Naive thymus-derived CD8-positive, alpha-beta T cell (primary cell): ENCODE results near the gene AKR1C2. TPM values are rescaled to one million over a fixed set of nuclear protein-coding genes. Genes with fewer than 3 reads are reported as not detected.
"Not testable (repeated sequence)": the region's sequence is repeated elsewhere in the genome, so short reads cannot be mapped to it uniquely, and the experiment has no call there.

Experiments
- ATAC-seq, 2 donors: fragments of 150-1000 bp; cut with Tn5 transposase in 1 of 2; sonication (Bioruptor Pico), chemical (Tn5 transposase) in 1 of 2; 1 replicate in 1 of 2; 2 replicates in 1 of 2; pipeline ENCODE4 v1.10.0; 2021; ENCODE audit warnings: mild to moderate bottlenecking in 2 of 2, moderate library complexity in 2 of 2
- POLR2A ChIA-PET: fragments of 350-600 bp; sonication (Branson Sonifier 250); formaldehyde crosslinking; loops from one replicate; lab custom pipeline; 2021; ENCODE audit warnings: antibody characterized with exemption; lab: Charles Lee
- DNase-seq, 10 donors: peaks; one replicate each; pipeline versions ENCODE4 v3.0.0 to v3.0.0-alpha.2; 2020 to 2022
- H3K27ac Mint-ChIP-seq, 10 donors: one replicate each; pipeline ENCODE4 v1.8.0; 2020 to 2022; ENCODE audit warnings: mild to moderate bottlenecking in 10 of 10, mixed read lengths in 10 of 10, moderate library complexity in 4 of 10, inconsistent platforms in 1 of 10
- H3K27me3 Mint-ChIP-seq, 5 donors: one replicate each; pipeline ENCODE4 v1.8.0; 2021 to 2022; ENCODE audit warnings: mixed read lengths in 5 of 5
- H3K36me3 Mint-ChIP-seq, 3 donors: one replicate each; pipeline ENCODE4 v1.8.0; 2020 to 2022; ENCODE audit warnings: mixed read lengths in 3 of 3, mild to moderate bottlenecking in 2 of 3, inconsistent platforms in 1 of 3
- H3K4me1 Mint-ChIP-seq, 4 donors: one replicate each; pipeline ENCODE4 v1.8.0; 2021 to 2022; ENCODE audit warnings: mixed read lengths in 4 of 4
- H3K4me3 Mint-ChIP-seq, 10 donors: one replicate each; pipeline ENCODE4 v1.8.0; 2020 to 2022; ENCODE audit warnings: mild to moderate bottlenecking in 10 of 10, mixed read lengths in 10 of 10, moderate library complexity in 6 of 10, inconsistent platforms in 1 of 10
- H3K9me3 Mint-ChIP-seq, 9 donors: one replicate each; pipeline ENCODE4 v1.8.0; 2020 to 2022; ENCODE audit warnings: mixed read lengths in 9 of 9, mild to moderate bottlenecking in 3 of 9, inconsistent platforms in 1 of 9, moderate library complexity in 1 of 9
- polyA plus RNA-seq, 3 donors: library from polyadenylated mRNA; unstranded; fragments of 300-500 nt; fragmentation: Illumina TruSeq; gene quantifications; one replicate each; pipeline ENCODE4 v1.2.3, GENCODE V29; 2021
- total RNA-seq, 8 experiments: library from RNA in 2 of 8; stranded (reverse) in 2 of 8; gene quantifications; one replicate each; pipeline ENCODE4 v1.2.3 and lab custom pipeline; 2021 to 2026

The AKR1C2 gene
- total and polyA plus RNA-seq, 5 experiments from 2014 or later: not detected

DNA sequence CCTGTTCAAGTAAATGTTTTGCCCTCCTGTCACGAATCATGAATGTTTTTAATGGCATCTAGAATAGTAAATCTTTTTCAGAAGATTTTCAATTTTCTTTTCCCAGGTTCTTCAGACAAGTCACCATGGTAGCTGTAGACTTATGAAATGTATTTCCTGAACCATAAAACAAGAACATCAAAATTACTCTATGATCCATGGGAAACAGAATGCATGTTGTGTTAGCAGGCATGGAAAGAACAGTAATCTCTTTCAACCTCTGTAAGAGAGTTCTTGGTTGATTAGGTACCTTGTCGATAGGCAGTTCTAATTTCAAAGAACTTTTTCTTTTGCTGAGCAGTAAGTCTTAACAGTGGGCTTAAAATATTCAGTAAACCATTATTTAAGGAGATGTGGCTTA, 22.9 kb downstream of the AKR1C2 start:
- no peak for ATAC-seq
- peaks cover 0 to 25% (median 2%) of the 10 kb centered on the region in 5 donors for H3K27me3 Mint-ChIP-seq
- POLR2A ChIA-PET: no interaction called here

DNA sequence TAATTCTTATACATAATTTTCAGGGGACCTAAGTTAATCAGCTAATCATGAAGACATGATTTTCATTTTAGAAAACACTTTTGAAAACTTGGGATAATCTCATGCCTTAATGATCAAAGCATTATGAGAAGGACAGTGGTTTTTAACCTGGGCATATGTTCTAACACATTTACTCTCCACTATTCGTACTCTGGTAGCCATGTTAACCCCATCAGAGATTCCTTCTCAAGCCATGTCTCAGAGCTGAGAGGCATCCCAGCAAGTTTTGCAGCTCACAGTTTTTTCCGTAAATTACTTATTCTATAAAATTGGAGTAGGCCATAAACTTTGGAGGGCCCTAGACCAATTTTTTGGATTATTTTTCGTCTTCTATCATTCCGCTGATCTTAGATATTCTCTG, 24.8 kb downstream of the AKR1C2 start:
- Mint-ChIP-seq H3K27ac (no peak overlapping the region), H3K36me3 (peaks cover 0 to 6% (median 0%) of the 10 kb centered on the region in 3 donors), H3K9me3 (no peaks in the 10 kb centered on the region), H3K4me3 (no peak overlapping the region), H3K4me1 (peaks cover 0 to 4% (median 2%) of the 10 kb centered on the region in 4 donors), H3K27me3 (peaks cover 0 to 17% (median 2%) of the 10 kb centered on the region in 5 donors)
- POLR2A ChIA-PET: no interaction called here
- no peak for DNase-seq
- ATAC-seq: no peak

More for the DNA sequence above, 22.9 kb downstream of the AKR1C2 start:
- Mint-ChIP-seq H3K4me3 (no peak overlapping the region), H3K36me3 (peaks cover 0 to 6% (median 0%) of the 10 kb centered on the region in 3 donors), H3K4me1 (peaks cover 0 to 4% (median 2%) of the 10 kb centered on the region in 4 donors), H3K27ac (no peak overlapping the region), H3K9me3 (no peaks in the 10 kb centered on the region)
- DNase-seq: no peak

DNA sequence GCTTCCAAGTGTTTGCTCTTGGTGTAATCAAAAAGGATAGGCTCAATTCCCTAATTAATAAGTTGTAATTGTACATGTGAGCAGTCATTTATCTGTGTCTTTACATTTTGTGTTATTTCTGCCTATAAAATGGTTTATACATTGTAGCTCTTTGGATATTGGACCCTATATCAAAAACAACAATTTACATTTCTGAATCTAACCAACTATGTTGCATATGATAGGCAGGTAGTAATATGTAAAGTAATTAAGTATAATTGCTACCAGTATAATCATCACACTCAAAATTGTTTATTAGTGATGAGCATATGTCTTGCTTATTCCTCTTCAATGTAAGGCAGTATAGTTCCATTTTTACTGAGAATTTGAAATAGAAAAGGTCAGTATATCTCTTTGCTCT, 26.6 kb downstream of the AKR1C2 start:
- ATAC-seq: no peak
- POLR2A ChIA-PET: no interaction called here

DNA sequence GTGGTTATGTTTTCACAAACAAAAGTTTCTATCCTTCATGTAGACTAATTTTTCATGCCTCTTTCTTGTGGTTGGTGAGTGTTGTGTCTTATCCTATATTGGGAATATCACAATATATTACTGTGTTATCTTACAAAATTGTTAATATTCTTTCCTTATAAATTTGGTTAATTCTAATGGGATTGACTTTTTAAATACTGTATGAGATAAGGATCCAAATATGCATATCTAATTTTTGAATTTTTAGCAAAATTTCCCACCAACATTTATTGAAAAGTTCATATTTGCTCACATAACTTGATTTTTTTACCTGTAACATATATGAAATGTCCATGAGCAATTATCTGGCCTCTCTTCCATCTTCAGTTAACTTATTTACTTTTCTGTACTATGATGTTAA, 29.3 kb downstream of the AKR1C2 start:
- H3K4me1 Mint-ChIP-seq, H3K36me3 Mint-ChIP-seq, H3K27ac Mint-ChIP-seq, H3K27me3 Mint-ChIP-seq, H3K9me3 Mint-ChIP-seq, POLR2A ChIA-PET, ATAC-seq, H3K4me3 Mint-ChIP-seq, DNase-seq: not testable (repeated sequence)

More for the DNA sequence above, 26.6 kb downstream of the AKR1C2 start:
- H3K4me3 Mint-ChIP-seq: no peak overlapping the region
- H3K9me3 Mint-ChIP-seq: no peaks in the 10 kb centered on the region
- no peak for DNase-seq
- H3K27me3 Mint-ChIP-seq: peaks cover 0 to 11% (median 2%) of the 10 kb centered on the region in 5 donors
- H3K36me3 Mint-ChIP-seq: peaks cover 0 to 6% (median 0%) of the 10 kb centered on the region in 3 donors
- H3K4me1 Mint-ChIP-seq: peaks cover 0 to 3% (median 2%) of the 10 kb centered on the region in 4 donors
- H3K27ac Mint-ChIP-seq: no peak overlapping the region

DNA sequence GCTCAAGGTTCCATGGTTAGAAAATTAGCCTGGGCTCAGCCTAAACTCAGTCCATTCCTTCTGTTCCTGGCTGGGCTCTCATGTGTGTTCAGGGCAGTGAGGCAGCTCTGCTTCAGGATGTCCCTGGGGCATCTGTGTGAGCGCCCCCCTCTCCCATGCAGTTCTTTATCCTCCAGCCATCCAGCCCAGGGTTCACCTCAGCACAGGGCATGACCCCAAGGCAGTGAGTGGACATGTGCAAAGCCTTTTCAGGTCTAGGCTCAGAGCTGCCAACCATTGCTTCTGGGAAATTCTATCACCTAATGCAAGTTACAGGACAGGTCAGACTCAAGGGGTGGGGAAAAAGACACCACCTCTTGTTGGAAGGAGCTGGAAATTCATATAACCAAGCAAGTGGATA, 30.4 kb downstream of the AKR1C2 start:
- POLR2A ChIA-PET, DNase-seq: not testable (repeated sequence)

GRCh38 chr10:4972369-4973142, 31.1 kb downstream of the AKR1C2 start:
- not testable (repeated sequence) for ATAC-seq, H3K27ac Mint-ChIP-seq

More for the DNA sequence above, 30.4 kb downstream of the AKR1C2 start:
- H3K27me3 Mint-ChIP-seq, H3K4me3 Mint-ChIP-seq, H3K4me1 Mint-ChIP-seq, ATAC-seq, H3K9me3 Mint-ChIP-seq, H3K36me3 Mint-ChIP-seq, H3K27ac Mint-ChIP-seq: not testable (repeated sequence)

GRCh38 chr10:4970362-4970761, 33.3 kb downstream of the AKR1C2 start:
- H3K4me3 Mint-ChIP-seq, POLR2A ChIA-PET, H3K27me3 Mint-ChIP-seq, H3K9me3 Mint-ChIP-seq, DNase-seq, H3K36me3 Mint-ChIP-seq, ATAC-seq, H3K4me1 Mint-ChIP-seq, H3K27ac Mint-ChIP-seq: not testable (repeated sequence)

More at GRCh38 chr10:4972369-4973142, 31.1 kb downstream of the AKR1C2 start:
- H3K9me3 Mint-ChIP-seq, H3K4me3 Mint-ChIP-seq, H3K36me3 Mint-ChIP-seq, H3K27me3 Mint-ChIP-seq, H3K4me1 Mint-ChIP-seq, DNase-seq, POLR2A ChIA-PET: not testable (repeated sequence)

- H3K4me1 Mint-ChIP-seq, POLR2A ChIA-PET, ATAC-seq, DNase-seq, H3K27ac Mint-ChIP-seq, H3K4me3 Mint-ChIP-seq, H3K9me3 Mint-ChIP-seq, H3K27me3 Mint-ChIP-seq, H3K36me3 Mint-ChIP-seq: not testable (repeated sequence)
These were observed 34.4 kb downstream of the AKR1C2 start for GRCh38 chr10:4969289-4969688.

GRCh38 chr10:4967189-4967588, 36.5 kb downstream of the AKR1C2 start:
- H3K36me3 Mint-ChIP-seq, DNase-seq, H3K4me3 Mint-ChIP-seq, ATAC-seq, H3K27me3 Mint-ChIP-seq, H3K4me1 Mint-ChIP-seq, H3K9me3 Mint-ChIP-seq, POLR2A ChIA-PET: not testable (repeated sequence)
- H3K27ac Mint-ChIP-seq: peak overlapping the region in 1 of 10 donors; percentile 24

DNA sequence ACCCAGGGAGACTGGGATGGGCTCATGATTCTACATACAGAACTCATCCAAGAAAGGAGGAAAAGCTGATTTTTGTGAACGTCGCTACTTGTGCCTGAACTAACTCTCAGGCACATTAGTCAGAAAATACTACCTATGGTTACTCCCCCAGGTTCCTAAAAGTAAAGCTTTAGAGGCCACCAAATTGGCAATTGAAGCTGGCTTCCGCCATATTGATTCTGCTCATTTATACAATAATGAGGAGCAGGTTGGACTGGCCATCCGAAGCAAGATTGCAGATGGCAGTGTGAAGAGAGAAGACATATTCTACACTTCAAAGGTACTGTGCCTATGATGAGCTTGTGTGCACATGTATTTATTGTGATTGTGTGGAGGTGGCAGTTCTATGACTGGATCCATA, 37.9 kb downstream of the AKR1C2 start:
- H3K36me3 Mint-ChIP-seq, H3K27ac Mint-ChIP-seq, H3K27me3 Mint-ChIP-seq, ATAC-seq, H3K4me1 Mint-ChIP-seq, H3K4me3 Mint-ChIP-seq, POLR2A ChIA-PET, H3K9me3 Mint-ChIP-seq, DNase-seq: not testable (repeated sequence)

DNA sequence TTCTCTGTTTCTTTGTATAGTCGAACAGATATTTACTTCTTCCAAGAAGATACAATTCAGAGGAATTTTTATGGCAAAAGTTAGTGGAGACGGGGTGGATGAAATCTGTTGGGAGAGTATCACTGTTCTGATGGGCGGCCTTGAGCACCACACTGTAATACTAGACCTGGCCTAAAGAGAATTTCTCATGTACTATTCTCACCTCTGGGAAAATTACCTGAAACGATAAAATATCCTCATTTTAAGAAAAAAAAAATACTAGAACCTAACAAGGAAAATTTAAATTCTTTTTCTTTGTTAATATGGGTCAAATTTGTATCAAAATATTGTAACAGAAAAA, 39.9 kb downstream of the AKR1C2 start:
- H3K9me3 Mint-ChIP-seq, H3K4me3 Mint-ChIP-seq, POLR2A ChIA-PET, H3K36me3 Mint-ChIP-seq, H3K27me3 Mint-ChIP-seq, H3K4me1 Mint-ChIP-seq, H3K27ac Mint-ChIP-seq, ATAC-seq, DNase-seq: not testable (repeated sequence)

GRCh38 chr10:4962876-4963814, 40.5 kb downstream of the AKR1C2 start, which contains the start of gene AKR1C1:
TSS of gene AKR1C1 (plus strand) at chr10:4963415. CDS start at chr10:4963445, 30 bp downstream.
- H3K9me3 Mint-ChIP-seq, H3K4me3 Mint-ChIP-seq, DNase-seq, H3K36me3 Mint-ChIP-seq, H3K27ac Mint-ChIP-seq, POLR2A ChIA-PET, H3K27me3 Mint-ChIP-seq, ATAC-seq, H3K4me1 Mint-ChIP-seq: not testable (repeated sequence)

GRCh38 chr10:4962308-4962707, 41.3 kb downstream of the AKR1C2 start:
- H3K36me3 Mint-ChIP-seq, H3K9me3 Mint-ChIP-seq, H3K4me3 Mint-ChIP-seq, H3K27ac Mint-ChIP-seq, POLR2A ChIA-PET, H3K27me3 Mint-ChIP-seq, ATAC-seq, H3K4me1 Mint-ChIP-seq, DNase-seq: not testable (repeated sequence)
